ENCODE measurements around the gene SLC25A22.

The SLC25A22 gene

GRCh38 chr11:798093-798713, at the start of gene SLC25A22:
Gene SLC25A22, minus strand, starts transcription at chr11:798281. Its CDS starts 3,275 bp downstream, at chr11:795006.
- DNase-seq: peak; percentile 32

- no peak for DNase-seq
Measured at GRCh38 chr11:847876-848275, 49.8 kb upstream of the SLC25A22 start.

- no peak for DNase-seq
Measured at GRCh38 chr11:846496-847098, 48.5 kb upstream of the SLC25A22 start.

GRCh38 chr11:845872-846495, 47.9 kb upstream of the SLC25A22 start:
- DNase-seq: no peak

- DNase-seq: peak; percentile 41
Measured at GRCh38 chr11:844693-845644, 46.9 kb upstream of the SLC25A22 start.

GRCh38 chr11:843818-844692, 46.0 kb upstream of the SLC25A22 start:
- no peak for DNase-seq

GRCh38 chr11:843086-843734, 45.1 kb upstream of the SLC25A22 start:
- DNase-seq: no peak

GRCh38 chr11:842370-843002, 44.4 kb upstream of the SLC25A22 start, which contains the start of the genes POLR2L and TSPAN4:
Gene POLR2L, minus strand, starts transcription at chr11:842529. Its CDS starts 21 bp downstream, at chr11:842508.
Gene TSPAN4, plus strand, starts transcription at chr11:842852. Its CDS starts 7,453 bp downstream, at chr11:850305.
- peak; percentile 53 for DNase-seq

- no peak for DNase-seq
Measured at GRCh38 chr11:841981-842369, 43.9 kb upstream of the SLC25A22 start.

- DNase-seq: no peak
Measured at GRCh38 chr11:839875-840617, 42.0 kb upstream of the SLC25A22 start.

GRCh38 chr11:839280-839623, 41.2 kb upstream of the SLC25A22 start:
- no peak for DNase-seq

GRCh38 chr11:838441-839279, 40.6 kb upstream of the SLC25A22 start:
- no peak for DNase-seq

- DNase-seq: no peak
Measured at GRCh38 chr11:837990-838307, 39.9 kb upstream of the SLC25A22 start.

- DNase-seq: no peak
Measured at GRCh38 chr11:837189-837989, 39.3 kb upstream of the SLC25A22 start.

GRCh38 chr11:836700-837099, 38.6 kb upstream of the SLC25A22 start:
- no peak for DNase-seq

GRCh38 chr11:836274-836673, 38.2 kb upstream of the SLC25A22 start:
- DNase-seq: no peak

- no peak for DNase-seq
Measured at GRCh38 chr11:834371-835316, 36.6 kb upstream of the SLC25A22 start.
